ENCODE results near the gene MIA3. TPM values are rescaled to one million over a fixed set of nuclear protein-coding genes. Genes with fewer than 3 reads are reported as not detected.

The MIA3 gene
- total and polyA plus RNA-seq, 7 experiments from 2014 or later = 48.0 to 112 (median 79.6) TPM

GRCh38 chr1:222588135-222588534, 29.8 kb upstream of the MIA3 start:
- H3K9me3 Mint-ChIP-seq = no peaks in the 10 kb centered on the region
- DNase-seq (no peak), ATAC-seq (no peak)
- Histone ChIP-seq H3K4me3 (ENCODE audit: low read length) (no peak overlapping the region), H3K36me3 (ENCODE audit: control insufficient read depth in 2 of 3, insufficient read depth in 3 of 3, low read length in 3 of 3) (peaks cover 0 to 13% (median 0%) of the 10 kb centered on the region in 3 experiments), H3K27ac (ENCODE audit: low read depth, low read length) (no peak overlapping the region), H3K4me1 (ENCODE audit: control insufficient read depth in 2 of 2, insufficient read depth in 2 of 2, low read length in 2 of 2) (peaks cover 6 to 18% of the 10 kb centered on the region in 2 donors), H3K9me3 (ENCODE audit: control insufficient read depth in 2 of 3, low read length in 3 of 3) (no peaks in the 10 kb centered on the region), H3K27me3 (ENCODE audit: control insufficient read depth in 2 of 2, insufficient read depth in 2 of 2, low read length in 2 of 2) (no peaks in the 10 kb centered on the region)
- peaks cover 4 to 31% (median 15%) of the 10 kb centered on the region in 5 donors for H3K36me3 Mint-ChIP-seq
- POLR2A ChIA-PET = no interaction called here
- peaks cover 0 to 4% (median 0%) of the 10 kb centered on the region in 5 donors for H3K27me3 Mint-ChIP-seq
- intact Hi-C loops (cut with micrococcal nuclease) = no loop called here
- CTCF ChIA-PET = no interaction called here
- peaks cover 26 to 70% (median 57%) of the 10 kb centered on the region in 7 donors for H3K4me1 Mint-ChIP-seq
- peak overlapping the region in 3 of 9 donors; percentile 33 to 98 (median 94) for H3K27ac Mint-ChIP-seq
- peak overlapping the region in 7 of 10 donors; percentile 9 to 96 (median 46) for H3K4me3 Mint-ChIP-seq

GRCh38 chr1:222589462-222590302, 28.2 kb upstream of the MIA3 start, which contains the start of gene TAF1A:
TSS of gene TAF1A (minus strand) at chr1:222589933.
- Histone ChIP-seq H3K27me3 (ENCODE audit: control insufficient read depth in 2 of 2, insufficient read depth in 2 of 2, low read length in 2 of 2) (no peaks in the 10 kb centered on the region), H3K4me3 (ENCODE audit: low read length) (peak within 1 kb of the TSS; percentile 93), H3K9me3 (ENCODE audit: control insufficient read depth in 2 of 3, low read length in 3 of 3) (no peaks in the 10 kb centered on the region), H3K27ac (ENCODE audit: low read depth, low read length) (peak within 1 kb of the TSS; percentile 85), H3K36me3 (ENCODE audit: control insufficient read depth in 2 of 3, insufficient read depth in 3 of 3, low read length in 3 of 3) (peaks cover 0 to 12% (median 0%) of the 10 kb centered on the region in 3 experiments), H3K4me1 (ENCODE audit: control insufficient read depth in 2 of 2, insufficient read depth in 2 of 2, low read length in 2 of 2) (peaks cover 6 to 18% of the 10 kb centered on the region in 2 donors)
- peak; percentile 100 for ATAC-seq
- Mint-ChIP-seq H3K27me3 (peaks cover 0 to 4% (median 0%) of the 10 kb centered on the region in 5 donors), H3K36me3 (peaks cover 0 to 21% (median 8%) of the 10 kb centered on the region in 5 donors), H3K4me3 (peak within 1 kb of the TSS; percentile 86 to 99 (median 96)), H3K9me3 (no peaks in the 10 kb centered on the region), H3K4me1 (peaks cover 21 to 68% (median 57%) of the 10 kb centered on the region in 7 donors), H3K27ac (peak within 1 kb of the TSS; percentile 94 to 99 (median 97))
- ChIA-PET POLR2A (interaction anchor here (0.9 to 3.1 kb wide), 11 partner anchors 10 to 125 kb away, joined by 3 to 18 read pairs (median 6); partner anchors contain the start of gene BROX), CTCF (interaction anchor here (0.6 to 2.3 kb wide), 4 partner anchors 45 to 220 kb away, joined by 3 to 7 read pairs (median 4); no protein-coding TSS in a partner anchor)
- DNase-seq = peak; percentile 53 to 92 (median 87)
- intact Hi-C loops (cut with micrococcal nuclease) = loop anchor here (1.0 kb wide), 8 partner anchors 28 to 847 kb away; partner anchors contain the start of genes DUSP10 (in 1 of the 2) and TLR5 (in 1 of the 2)

GRCh38 chr1:222592171-222592570, 25.7 kb upstream of the MIA3 start:
- Mint-ChIP-seq H3K27me3 (peaks cover 0 to 4% (median 0%) of the 10 kb centered on the region in 5 donors), H3K4me3 (peak overlapping the region in 3 of 10 donors; percentile 4 to 86 (median 21)), H3K4me1 (peaks cover 21 to 49% (median 43%) of the 10 kb centered on the region in 7 donors), H3K36me3 (peaks cover 0 to 11% (median 8%) of the 10 kb centered on the region in 5 donors), H3K9me3 (peaks cover 0 to 4% (median 0%) of the 10 kb centered on the region in 11 donors), H3K27ac (no peak overlapping the region)
- Histone ChIP-seq H3K4me1 (ENCODE audit: control insufficient read depth in 2 of 2, insufficient read depth in 2 of 2, low read length in 2 of 2) (peaks cover 6 to 18% of the 10 kb centered on the region in 2 donors), H3K27ac (ENCODE audit: low read depth, low read length) (no peak overlapping the region), H3K4me3 (ENCODE audit: low read length) (no peak overlapping the region), H3K9me3 (ENCODE audit: control insufficient read depth in 2 of 3, low read length in 3 of 3) (no peaks in the 10 kb centered on the region), H3K36me3 (ENCODE audit: control insufficient read depth in 2 of 3, insufficient read depth in 3 of 3, low read length in 3 of 3) (peaks cover 0 to 1% (median 0%) of the 10 kb centered on the region in 3 experiments), H3K27me3 (ENCODE audit: control insufficient read depth in 2 of 2, insufficient read depth in 2 of 2, low read length in 2 of 2) (no peaks in the 10 kb centered on the region)
- no peak for ATAC-seq
- DNase-seq = no peak
- intact Hi-C loops (cut with micrococcal nuclease) = no loop called here
- CTCF ChIA-PET = no interaction called here
- POLR2A ChIA-PET = interaction anchor here (0.6 to 2.0 kb wide), 5 partner anchors 27 to 121 kb away, joined by 3 to 6 read pairs (median 3); no protein-coding TSS in a partner anchor

GRCh38 chr1:222594789-222595188, 23.1 kb upstream of the MIA3 start:
- Histone ChIP-seq H3K4me1 (ENCODE audit: control insufficient read depth in 2 of 2, insufficient read depth in 2 of 2, low read length in 2 of 2) (peaks cover 4 to 6% of the 10 kb centered on the region in 2 donors), H3K4me3 (ENCODE audit: low read length) (no peak overlapping the region), H3K27ac (ENCODE audit: low read depth, low read length) (no peak overlapping the region), H3K36me3 (ENCODE audit: control insufficient read depth in 2 of 3, insufficient read depth in 3 of 3, low read length in 3 of 3) (no peaks in the 10 kb centered on the region), H3K9me3 (ENCODE audit: control insufficient read depth in 2 of 3, low read length in 3 of 3) (no peaks in the 10 kb centered on the region), H3K27me3 (ENCODE audit: control insufficient read depth in 2 of 2, insufficient read depth in 2 of 2, low read length in 2 of 2) (no peaks in the 10 kb centered on the region)
- ChIA-PET CTCF (no interaction called here), POLR2A (interaction anchor here (0.5 kb wide), 1 partner anchor 41 kb away, joined by 3 read pairs; no protein-coding TSS in a partner anchor)
- peaks cover 0 to 4% (median 0%) of the 10 kb centered on the region in 11 donors for H3K9me3 Mint-ChIP-seq
- DNase-seq (no peak), ATAC-seq (no peak)
- intact Hi-C loops (cut with micrococcal nuclease) = no loop called here
- H3K4me1 Mint-ChIP-seq = peaks cover 6 to 23% (median 18%) of the 10 kb centered on the region in 7 donors
- peaks cover 0 to 8% (median 0%) of the 10 kb centered on the region in 5 donors for H3K27me3 Mint-ChIP-seq
- peaks cover 0 to 11% (median 3%) of the 10 kb centered on the region in 5 donors for H3K36me3 Mint-ChIP-seq
- H3K4me3 Mint-ChIP-seq = no peak overlapping the region
- no peak overlapping the region for H3K27ac Mint-ChIP-seq

- no peak overlapping the region for H3K4me3 Mint-ChIP-seq
- intact Hi-C loops (cut with micrococcal nuclease) = loop anchor here in 1 of 2 donors (2.0 kb wide), 1 partner anchor 14 kb away; no protein-coding TSS in a partner anchor
- peaks cover 0 to 11% (median 3%) of the 10 kb centered on the region in 5 donors for H3K36me3 Mint-ChIP-seq
- DNase-seq (no peak), ATAC-seq (no peak)
- Histone ChIP-seq H3K36me3 (ENCODE audit: control insufficient read depth in 2 of 3, insufficient read depth in 3 of 3, low read length in 3 of 3) (no peaks in the 10 kb centered on the region), H3K4me3 (ENCODE audit: low read length) (no peak overlapping the region), H3K4me1 (ENCODE audit: control insufficient read depth in 2 of 2, insufficient read depth in 2 of 2, low read length in 2 of 2) (no peaks in the 10 kb centered on the region), H3K27ac (ENCODE audit: low read depth, low read length) (no peak overlapping the region), H3K27me3 (ENCODE audit: control insufficient read depth in 2 of 2, insufficient read depth in 2 of 2, low read length in 2 of 2) (no peaks in the 10 kb centered on the region), H3K9me3 (ENCODE audit: control insufficient read depth in 2 of 3, low read length in 3 of 3) (no peaks in the 10 kb centered on the region)
- H3K27ac Mint-ChIP-seq = no peak overlapping the region
- H3K27me3 Mint-ChIP-seq = peaks cover 0 to 10% (median 0%) of the 10 kb centered on the region in 5 donors
- peaks cover 0 to 4% (median 0%) of the 10 kb centered on the region in 11 donors for H3K9me3 Mint-ChIP-seq
- ChIA-PET POLR2A (no interaction called here), CTCF (no interaction called here)
- H3K4me1 Mint-ChIP-seq = peaks cover 0 to 9% (median 4%) of the 10 kb centered on the region in 7 donors
Observed at GRCh38 chr1:222596696-222597095, 21.2 kb upstream of the MIA3 start.

GRCh38 chr1:222600281-222600680, 17.6 kb upstream of the MIA3 start:
- Histone ChIP-seq H3K27ac (ENCODE audit: low read depth, low read length) (no peak overlapping the region), H3K4me3 (ENCODE audit: low read length) (no peak overlapping the region), H3K27me3 (ENCODE audit: control insufficient read depth in 2 of 2, insufficient read depth in 2 of 2, low read length in 2 of 2) (no peaks in the 10 kb centered on the region), H3K36me3 (ENCODE audit: control insufficient read depth in 2 of 3, insufficient read depth in 3 of 3, low read length in 3 of 3) (no peaks in the 10 kb centered on the region), H3K9me3 (ENCODE audit: control insufficient read depth in 2 of 3, low read length in 3 of 3) (no peaks in the 10 kb centered on the region), H3K4me1 (ENCODE audit: control insufficient read depth in 2 of 2, insufficient read depth in 2 of 2, low read length in 2 of 2) (no peaks in the 10 kb centered on the region)
- peaks cover 0 to 4% (median 0%) of the 10 kb centered on the region in 11 donors for H3K9me3 Mint-ChIP-seq
- no peak for ATAC-seq
- H3K4me3 Mint-ChIP-seq = no peak overlapping the region
- no peak overlapping the region for H3K27ac Mint-ChIP-seq
- ChIA-PET POLR2A (no interaction called here), CTCF (interaction anchor here (0.6 kb wide), 1 partner anchor 87 kb away, joined by 3 read pairs; no protein-coding TSS in a partner anchor)
- intact Hi-C loops (cut with micrococcal nuclease) = no loop called here
- H3K36me3 Mint-ChIP-seq = peaks cover 0 to 9% (median 3%) of the 10 kb centered on the region in 5 donors
- no peaks in the 10 kb centered on the region for H3K4me1 Mint-ChIP-seq
- H3K27me3 Mint-ChIP-seq = peaks cover 0 to 11% (median 0%) of the 10 kb centered on the region in 5 donors
- DNase-seq = no peak
